Measurements from ENCODE around the gene ZNF865.

Gene ZNF865

DNA sequence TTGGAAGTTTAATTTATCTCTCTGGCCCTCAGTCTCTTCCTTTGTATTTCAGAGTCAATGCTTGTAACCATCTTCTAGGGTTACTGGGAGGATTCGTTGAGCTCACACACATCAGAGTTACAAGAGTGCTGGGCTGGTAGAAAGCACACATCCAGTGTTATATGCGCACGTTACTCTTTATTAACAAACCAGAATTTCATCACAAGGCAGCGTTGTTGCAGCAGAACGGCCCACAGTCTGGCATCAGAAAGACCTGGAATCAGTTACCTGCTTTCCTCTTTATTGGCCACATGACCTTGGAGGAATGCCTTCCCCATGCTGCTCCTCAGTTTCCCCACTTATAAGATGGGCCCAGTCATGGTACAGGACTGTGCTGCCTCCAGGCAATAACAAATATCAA lies 3.9 kb downstream of the ZNF865 start:
- no peak for DNase-seq

GRCh38 chr19:55611300-55611982 lies 6.0 kb downstream of the ZNF865 start:
- no peak for DNase-seq

DNA sequence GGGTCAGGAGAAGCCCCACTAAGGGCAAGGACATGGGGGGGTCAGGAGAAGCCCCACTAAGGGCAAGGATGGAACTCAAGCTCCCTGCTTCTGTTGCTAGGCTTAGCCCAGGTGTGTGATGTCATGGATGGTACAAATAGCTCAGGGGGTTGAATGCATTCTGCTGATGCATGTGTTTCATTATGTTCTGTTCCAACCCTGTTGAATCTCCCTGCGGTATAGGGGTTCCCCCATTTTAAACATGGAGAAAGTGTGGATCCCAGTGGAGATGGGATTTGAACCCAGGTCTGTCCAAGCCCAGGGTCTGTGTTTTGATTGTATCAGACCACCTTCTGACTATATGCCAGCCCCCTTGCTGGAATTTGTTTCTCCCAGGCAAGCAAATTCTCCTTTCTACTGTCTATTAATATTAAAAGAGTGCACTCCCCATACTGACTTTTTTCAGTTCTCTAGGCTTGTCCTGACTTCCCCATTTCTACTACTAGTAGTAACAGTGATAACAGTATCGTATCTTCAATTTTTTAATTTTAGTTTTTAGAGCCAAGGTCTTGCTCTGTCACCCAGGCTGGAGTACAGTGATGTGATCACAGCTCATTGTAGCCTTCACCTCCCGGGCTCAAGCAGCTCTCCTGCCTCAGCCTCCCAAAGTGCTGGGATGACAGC lies 6.7 kb downstream of the ZNF865 start:
- no peak for DNase-seq

DNA sequence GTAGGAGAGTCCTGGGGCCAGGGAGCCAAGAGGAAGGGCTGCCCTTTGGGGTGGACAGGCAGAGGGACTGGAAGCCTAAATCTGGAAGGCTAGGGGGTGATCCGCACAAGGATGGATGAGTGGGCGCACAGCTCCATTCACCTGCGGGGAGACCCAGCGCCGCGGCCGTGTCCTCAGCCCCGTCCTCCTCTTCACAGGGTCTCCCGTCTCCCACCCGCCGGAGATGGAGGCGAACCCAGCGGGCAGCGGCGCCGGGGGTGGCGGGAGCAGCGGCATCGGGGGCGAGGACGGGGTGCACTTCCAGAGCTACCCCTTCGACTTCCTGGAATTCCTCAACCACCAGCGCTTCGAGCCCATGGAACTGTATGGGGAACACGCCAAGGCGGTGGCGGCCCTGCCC lies 7.9 kb downstream of the ZNF865 start:
- DNase-seq = no peak

GRCh38 chr19:55613930-55614710 lies 8.7 kb downstream of the ZNF865 start:
- no peak for DNase-seq

- DNase-seq = no peak
These were observed 9.5 kb downstream of the ZNF865 start for GRCh38 chr19:55614711-55615542.

- no peak for DNase-seq
These were observed 10.3 kb downstream of the ZNF865 start for GRCh38 chr19:55615543-55616394.

GRCh38 chr19:55616395-55616875 lies 11.0 kb downstream of the ZNF865 start:
- DNase-seq = no peak

- no peak for DNase-seq
These were observed 12.0 kb downstream of the ZNF865 start for GRCh38 chr19:55617426-55617825.

DNA sequence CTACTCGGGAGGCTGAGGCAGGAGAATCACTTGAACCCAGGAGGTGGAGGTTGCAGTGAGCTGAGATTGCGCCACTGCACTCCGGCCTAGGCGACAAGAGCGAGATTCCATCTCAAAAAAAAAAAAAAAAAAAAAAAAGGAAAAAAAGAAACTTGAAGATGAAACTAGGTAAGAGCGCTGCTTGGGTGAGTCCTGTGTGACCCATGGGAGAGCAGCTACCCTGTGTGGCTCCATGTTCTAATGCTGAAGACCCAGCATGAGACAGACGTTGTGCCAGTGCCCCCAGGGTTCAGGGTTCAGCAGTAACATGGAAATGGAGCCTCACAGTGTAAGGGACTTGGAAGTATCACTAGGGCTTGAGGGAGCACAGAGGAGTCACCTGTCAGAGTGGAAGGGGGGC lies 13.0 kb downstream of the ZNF865 start:
- DNase-seq = no peak

- no peak for DNase-seq
These were observed 13.8 kb downstream of the ZNF865 start for GRCh38 chr19:55619286-55619685.

DNA sequence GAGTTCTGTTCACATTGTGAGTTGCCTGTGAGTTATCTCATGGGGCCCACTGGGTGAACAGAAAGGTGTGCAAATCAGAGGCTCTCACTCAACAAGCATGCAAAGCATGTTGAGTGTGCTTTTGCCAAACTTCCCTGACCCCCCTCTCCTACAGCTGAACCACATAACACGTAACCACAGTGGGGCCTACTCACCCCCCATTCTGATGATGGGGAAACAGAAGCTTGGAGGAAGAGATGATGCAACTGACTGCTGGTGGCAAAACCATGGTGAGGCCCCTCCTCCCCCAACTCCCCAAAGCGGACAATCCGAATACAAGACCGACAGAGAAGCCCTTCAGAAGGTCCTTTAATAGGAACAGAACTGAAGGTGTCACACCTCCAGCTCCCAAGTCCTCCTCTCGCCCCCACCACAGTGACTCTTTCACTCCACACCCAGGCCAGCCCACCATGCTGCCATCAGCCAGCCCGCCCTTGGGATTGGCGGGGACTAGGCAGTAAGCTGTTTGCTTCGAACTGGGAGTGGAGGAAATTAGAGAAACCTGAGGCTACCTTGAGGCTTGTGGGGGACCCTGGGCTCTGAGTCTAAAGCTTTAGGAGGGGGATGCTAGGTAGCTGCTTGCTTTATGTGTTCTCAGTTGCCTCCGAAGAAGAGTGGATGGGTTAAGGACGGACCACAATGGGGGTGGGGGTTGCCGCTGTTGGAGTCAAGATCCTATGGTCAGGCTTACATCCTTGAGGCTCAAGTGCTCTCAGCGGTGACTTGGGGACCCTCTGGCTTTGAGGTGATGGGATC lies 15.2 kb downstream of the ZNF865 start:
- no peak for DNase-seq

GRCh38 chr19:55621205-55621672 lies 15.8 kb downstream of the ZNF865 start:
- DNase-seq = no peak

- DNase-seq = no peak
These were observed 16.3 kb downstream of the ZNF865 start for GRCh38 chr19:55621673-55622231.

DNA sequence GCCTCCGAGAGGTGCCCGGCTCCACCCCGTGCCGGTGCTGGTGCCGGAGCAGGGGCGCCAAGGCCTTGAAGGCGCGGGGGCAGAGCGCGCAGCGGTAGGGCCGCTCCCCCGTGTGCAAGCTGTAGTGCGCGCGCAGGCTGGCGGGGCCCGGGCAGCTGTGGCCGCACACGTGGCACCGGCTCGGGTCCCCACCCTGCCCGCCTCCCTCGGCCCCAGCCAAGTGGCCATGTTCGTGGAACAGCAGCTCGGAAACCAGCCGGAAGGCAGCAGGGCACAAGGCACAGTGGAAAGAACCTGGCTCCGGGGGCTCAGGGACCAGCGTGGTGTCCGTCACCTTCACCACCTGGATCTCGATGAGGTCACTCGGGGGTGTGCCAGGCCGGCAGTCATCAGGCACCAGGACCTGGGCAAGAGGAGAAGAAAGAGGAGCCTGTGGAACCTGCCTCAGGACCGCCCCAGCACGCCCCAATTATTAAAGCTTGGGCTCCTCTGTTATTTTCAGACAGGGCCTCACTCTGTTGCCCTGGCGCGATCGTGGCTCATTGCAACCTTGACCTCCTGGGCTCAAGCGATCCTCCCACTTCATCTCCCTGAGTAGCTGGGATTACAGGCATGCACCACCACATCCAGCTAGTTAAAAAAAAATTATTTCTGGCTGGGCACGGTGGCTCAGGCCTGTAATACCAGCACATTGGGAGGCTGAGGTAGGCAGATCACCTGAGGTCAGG lies 17.0 kb downstream of the ZNF865 start:
- no peak for DNase-seq

GRCh38 chr19:55623130-55623529 lies 17.7 kb downstream of the ZNF865 start:
- no peak for DNase-seq

- DNase-seq = no peak
These were observed 18.1 kb downstream of the ZNF865 start for GRCh38 chr19:55623561-55623960.

- DNase-seq = peak; percentile 84
These were observed 18.9 kb downstream of the ZNF865 start, which contains the start of gene ZNF784 for GRCh38 chr19:55624109-55625003. ZNF784 (minus strand) TSS chr19:55624566; CDS start chr19:55624561, 5 bp downstream.

- DNase-seq = no peak
These were observed 19.5 kb downstream of the ZNF865 start for GRCh38 chr19:55625004-55625326.

All from NCI-H1694 (cell line).